Measurements from ENCODE around the gene PDE11A. TPM values are rescaled to one million over a fixed set of nuclear protein-coding genes. Genes with fewer than 3 reads are reported as not detected.
"Not testable (repeated sequence)": the region's sequence is repeated elsewhere in the genome, so short reads cannot be mapped to it uniquely, and the experiment has no call there.

The PDE11A gene
- total RNA-seq, 1 donor, result under 0.01 TPM

DNA sequence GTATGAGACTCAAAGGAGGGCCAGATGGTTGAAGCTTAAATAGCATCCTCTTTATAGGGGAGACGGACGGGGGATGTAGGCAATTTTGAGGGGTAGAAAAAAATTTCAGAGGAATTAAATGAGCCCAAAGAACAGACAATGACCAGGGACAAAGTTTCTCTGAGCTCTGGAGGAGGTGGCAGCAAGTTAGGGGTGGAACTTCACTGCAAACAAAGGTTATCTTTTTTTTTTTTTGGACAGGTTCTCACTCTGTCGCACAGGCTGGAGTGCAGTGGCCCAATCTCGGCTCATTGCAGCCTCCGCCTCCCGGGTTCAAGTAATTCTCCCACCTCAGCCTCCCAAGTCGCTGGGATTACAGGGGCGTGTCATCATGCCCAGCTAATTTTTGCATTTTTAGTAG, 195.6 kb downstream of the PDE11A start:
- Histone ChIP-seq H3K27me3 (ENCODE audit: insufficient read depth, low read length) (no peaks in the 10 kb centered on the region), H3K4me3 (ENCODE audit: low read length) (no peak overlapping the region), H3K4me1 (ENCODE audit: insufficient read depth, low read length) (no peaks in the 10 kb centered on the region), H3K9me3 (ENCODE audit: low read depth, low read length) (no peaks in the 10 kb centered on the region)

DNA sequence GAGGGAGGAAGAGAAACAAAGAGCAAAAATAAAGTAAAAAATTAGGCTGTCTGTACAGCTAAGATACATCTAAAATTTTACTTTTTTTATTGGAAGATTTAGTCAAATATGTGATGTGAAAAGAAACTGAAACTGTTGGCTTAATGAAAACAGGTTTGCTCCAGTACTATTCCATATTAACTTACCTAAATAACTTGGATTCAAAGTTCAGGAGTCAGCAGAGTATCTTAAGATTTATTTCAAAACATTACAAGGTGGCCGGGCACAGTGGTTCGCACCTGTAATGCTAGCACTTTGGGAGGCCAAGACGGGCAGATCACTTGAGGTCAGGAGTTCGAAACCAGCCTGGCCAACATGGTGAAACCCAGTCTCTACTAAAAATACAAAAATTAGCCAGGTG, 197.9 kb downstream of the PDE11A start:
- no peaks in the 10 kb centered on the region for H3K9me3 ChIP-seq (ENCODE audit: low read depth, low read length)
- H3K4me1 ChIP-seq (ENCODE audit: insufficient read depth, low read length), result no peaks in the 10 kb centered on the region
- H3K4me3 ChIP-seq (ENCODE audit: low read length), result no peak overlapping the region

DNA sequence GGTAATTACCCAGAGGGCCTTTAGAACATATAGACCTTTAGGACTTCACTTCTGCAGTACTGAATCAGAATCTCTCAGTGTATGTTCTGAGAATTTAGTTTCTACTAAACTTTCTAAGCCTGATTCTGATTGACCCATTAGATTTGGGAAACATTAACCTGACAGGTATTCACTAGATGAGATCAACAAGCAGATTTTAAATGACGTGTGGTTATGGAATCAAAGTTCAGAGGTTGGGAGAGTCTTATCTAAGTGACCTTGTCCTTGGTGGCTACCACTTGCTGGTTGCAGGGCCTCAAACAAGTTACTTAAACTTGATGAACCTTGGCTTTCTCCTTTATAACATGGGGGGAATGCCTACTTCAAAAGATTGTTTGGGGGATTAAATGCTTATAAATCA, 198.7 kb downstream of the PDE11A start:
- no peaks in the 10 kb centered on the region for H3K4me1 ChIP-seq (ENCODE audit: insufficient read depth, low read length)
- H3K9me3 ChIP-seq (ENCODE audit: low read depth, low read length), result no peaks in the 10 kb centered on the region
- H3K4me3 ChIP-seq (ENCODE audit: low read length), result no peak overlapping the region
- H3K27me3 ChIP-seq (ENCODE audit: insufficient read depth, low read length), result no peaks in the 10 kb centered on the region

More for the DNA sequence above, 197.9 kb downstream of the PDE11A start:
- H3K27me3 ChIP-seq (ENCODE audit: insufficient read depth, low read length), result no peaks in the 10 kb centered on the region

DNA sequence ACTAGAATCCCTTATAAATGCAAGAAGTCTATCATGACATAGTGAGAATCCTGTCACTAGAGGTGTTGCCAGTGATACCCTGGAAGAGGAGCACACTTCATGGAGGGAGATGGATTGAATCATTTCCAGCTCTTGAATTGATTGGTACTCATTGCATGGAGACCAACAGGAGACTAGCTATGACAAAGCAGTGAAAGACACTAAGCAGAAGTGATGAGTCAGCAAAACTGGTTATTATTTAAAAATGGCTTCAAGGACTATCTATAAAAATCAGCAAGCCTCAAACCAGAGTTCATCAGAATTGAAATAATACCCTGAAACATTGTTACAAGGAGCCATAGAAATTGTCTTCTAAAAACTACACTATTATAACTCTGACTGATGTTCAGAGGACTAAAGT, 200.3 kb downstream of the PDE11A start:
- H3K4me1 ChIP-seq (ENCODE audit: insufficient read depth, low read length), result no peaks in the 10 kb centered on the region
- H3K9me3 ChIP-seq (ENCODE audit: low read depth, low read length), result no peaks in the 10 kb centered on the region
- no peak overlapping the region for H3K4me3 ChIP-seq (ENCODE audit: low read length)
- H3K27me3 ChIP-seq (ENCODE audit: insufficient read depth, low read length), result no peaks in the 10 kb centered on the region

DNA sequence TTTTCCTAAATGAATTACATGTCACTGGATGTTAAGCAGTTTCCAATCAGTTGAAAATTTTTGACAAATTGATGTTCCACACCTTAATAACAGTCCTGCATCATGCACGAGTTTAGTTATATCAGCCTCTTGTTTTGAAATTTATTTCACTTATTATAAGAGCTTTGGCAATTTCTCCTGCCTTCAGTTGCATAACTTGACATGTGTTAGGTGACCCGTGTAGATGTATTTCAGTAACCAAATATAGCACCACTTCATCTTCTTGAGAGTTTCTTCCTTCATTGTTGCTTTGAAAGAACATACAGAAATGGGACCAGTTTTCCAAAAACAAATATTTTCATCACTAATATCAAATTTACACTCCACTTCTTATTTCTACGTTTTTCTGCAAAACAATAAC, 202.7 kb downstream of the PDE11A start:
- no peaks in the 10 kb centered on the region for H3K9me3 ChIP-seq (ENCODE audit: low read depth, low read length)

DNA sequence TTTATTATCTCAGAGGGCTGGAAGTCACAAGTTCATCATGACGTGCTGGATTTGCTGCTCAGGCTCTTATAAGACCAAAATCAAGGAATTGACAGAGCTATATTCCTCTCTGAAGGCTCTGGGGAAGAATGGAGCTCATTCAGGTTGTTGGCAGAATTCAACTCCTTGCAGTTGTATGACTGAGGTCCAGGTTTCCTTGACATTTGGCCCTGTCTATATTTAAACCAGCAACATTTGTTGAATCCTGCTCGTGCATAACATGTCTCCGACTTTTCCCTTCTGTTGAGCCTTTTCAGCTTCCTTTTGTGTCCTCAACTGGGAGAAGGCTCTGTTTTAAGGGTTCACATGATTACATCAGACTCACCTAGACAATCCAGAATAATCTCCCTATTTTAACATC, 203.4 kb downstream of the PDE11A start:
- Histone ChIP-seq H3K27me3 (ENCODE audit: insufficient read depth, low read length) (no peaks in the 10 kb centered on the region), H3K9me3 (ENCODE audit: low read depth, low read length) (no peaks in the 10 kb centered on the region), H3K4me1 (ENCODE audit: insufficient read depth, low read length) (no peaks in the 10 kb centered on the region), H3K4me3 (ENCODE audit: low read length) (no peak overlapping the region)

More for the DNA sequence above, 202.7 kb downstream of the PDE11A start:
- Histone ChIP-seq H3K4me3 (ENCODE audit: low read length) (no peak overlapping the region), H3K27me3 (ENCODE audit: insufficient read depth, low read length) (no peaks in the 10 kb centered on the region), H3K4me1 (ENCODE audit: insufficient read depth, low read length) (no peaks in the 10 kb centered on the region)

DNA sequence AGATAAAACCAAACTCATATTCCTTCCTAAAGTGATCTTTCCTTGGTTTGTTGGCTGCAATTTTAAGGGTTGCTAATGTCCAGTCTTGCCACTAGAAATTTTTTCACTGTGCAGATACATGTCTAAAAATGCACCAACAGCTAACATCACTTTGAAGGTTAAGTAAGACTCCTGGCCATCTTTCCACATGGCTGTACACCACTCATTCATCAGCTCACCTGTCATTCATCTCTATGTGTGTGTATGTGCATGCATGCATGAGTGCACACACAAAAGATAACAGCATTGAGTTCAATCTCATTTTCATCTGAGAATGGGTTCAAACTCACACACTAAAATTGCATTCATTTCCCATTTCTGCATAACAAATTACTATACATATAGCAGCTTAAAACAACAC, 203.8 kb downstream of the PDE11A start:
- no peaks in the 10 kb centered on the region for H3K4me1 ChIP-seq (ENCODE audit: insufficient read depth, low read length)
- no peaks in the 10 kb centered on the region for H3K27me3 ChIP-seq (ENCODE audit: insufficient read depth, low read length)
- no peaks in the 10 kb centered on the region for H3K9me3 ChIP-seq (ENCODE audit: low read depth, low read length)
- H3K4me3 ChIP-seq (ENCODE audit: low read length), result no peak overlapping the region

DNA sequence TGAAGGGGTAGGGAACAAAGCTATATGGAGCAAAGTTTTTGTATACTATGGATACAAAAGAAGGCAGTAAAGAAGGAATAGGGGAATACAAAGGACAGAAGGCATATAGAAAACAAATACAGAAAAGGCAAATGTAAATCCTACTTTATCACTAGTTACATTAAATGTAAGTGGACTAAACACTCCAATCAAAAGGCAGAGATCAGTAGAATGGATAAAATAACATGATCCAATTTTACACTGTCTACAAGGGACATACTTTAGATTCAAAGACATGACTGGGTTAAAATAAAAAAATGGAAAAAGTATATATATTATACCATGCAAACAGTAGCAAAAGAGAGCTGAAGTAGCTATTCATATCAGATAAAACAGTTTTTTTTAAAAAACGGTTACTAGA, 215.0 kb downstream of the PDE11A start:
- Histone ChIP-seq H3K9me3 (ENCODE audit: low read depth, low read length) (peaks cover 15% of the 10 kb centered on the region), H3K4me3 (ENCODE audit: low read length) (no peak overlapping the region)

DNA sequence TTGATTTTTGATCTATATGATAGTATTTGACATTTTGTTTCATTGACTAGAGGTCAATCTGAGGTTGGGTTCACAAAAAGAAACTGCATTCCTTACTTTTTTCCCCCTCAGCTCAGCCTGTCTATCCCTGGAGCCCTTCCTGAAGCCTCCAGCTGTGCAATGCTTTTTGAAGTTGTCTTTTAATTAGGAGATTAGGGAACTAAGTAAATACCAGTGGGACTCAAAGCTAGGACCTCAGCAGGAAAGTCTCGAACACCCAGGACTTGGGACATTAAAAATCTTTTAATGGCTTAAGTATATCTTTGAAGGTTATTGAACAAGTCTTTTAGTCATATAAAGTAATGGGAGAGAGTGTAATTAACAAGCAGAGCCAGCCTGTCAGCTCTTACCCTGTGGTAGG, 220.2 kb downstream of the PDE11A start:
- no peak overlapping the region for H3K4me3 ChIP-seq (ENCODE audit: low read length)
- peaks cover 11% of the 10 kb centered on the region for H3K9me3 ChIP-seq (ENCODE audit: low read depth, low read length)
- H3K4me1 ChIP-seq (ENCODE audit: insufficient read depth, low read length), result no peaks in the 10 kb centered on the region
- H3K27me3 ChIP-seq (ENCODE audit: insufficient read depth, low read length), result peaks cover 3% of the 10 kb centered on the region

More for the DNA sequence above, 215.0 kb downstream of the PDE11A start:
- Histone ChIP-seq H3K27me3 (ENCODE audit: insufficient read depth, low read length) (peaks cover 3% of the 10 kb centered on the region), H3K4me1 (ENCODE audit: insufficient read depth, low read length) (no peaks in the 10 kb centered on the region)

DNA sequence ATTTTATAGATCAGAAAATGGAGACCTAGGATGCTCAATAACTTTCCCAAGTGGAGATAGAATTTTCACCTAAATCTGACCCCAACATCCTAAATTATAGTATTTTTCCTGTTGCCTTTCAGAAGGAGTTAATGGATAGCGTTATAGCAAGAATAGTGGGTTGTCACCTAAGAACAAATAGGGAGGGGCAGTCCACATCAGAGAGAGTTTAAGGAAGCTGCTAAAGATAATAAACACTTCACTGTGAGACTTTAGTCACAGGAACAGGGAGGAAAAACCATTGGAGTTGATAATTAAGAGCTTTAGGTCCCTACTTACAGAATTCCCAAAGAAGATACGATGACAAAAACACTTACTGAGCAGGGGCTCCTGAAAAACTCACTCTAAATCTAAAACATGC, 229.4 kb downstream of the PDE11A start:
- Histone ChIP-seq H3K27me3 (ENCODE audit: insufficient read depth, low read length) (no peaks in the 10 kb centered on the region), H3K9me3 (ENCODE audit: low read depth, low read length) (no peaks in the 10 kb centered on the region), H3K4me3 (ENCODE audit: low read length) (no peak overlapping the region), H3K4me1 (ENCODE audit: insufficient read depth, low read length) (no peaks in the 10 kb centered on the region)

- Histone ChIP-seq H3K4me1 (ENCODE audit: insufficient read depth, low read length) (no peaks in the 10 kb centered on the region), H3K27me3 (ENCODE audit: insufficient read depth, low read length) (no peaks in the 10 kb centered on the region), H3K9me3 (ENCODE audit: low read depth, low read length) (no peaks in the 10 kb centered on the region), H3K4me3 (ENCODE audit: low read length) (no peak overlapping the region)
These were observed 230.3 kb downstream of the PDE11A start for GRCh38 chr2:177842243-177842642.

DNA sequence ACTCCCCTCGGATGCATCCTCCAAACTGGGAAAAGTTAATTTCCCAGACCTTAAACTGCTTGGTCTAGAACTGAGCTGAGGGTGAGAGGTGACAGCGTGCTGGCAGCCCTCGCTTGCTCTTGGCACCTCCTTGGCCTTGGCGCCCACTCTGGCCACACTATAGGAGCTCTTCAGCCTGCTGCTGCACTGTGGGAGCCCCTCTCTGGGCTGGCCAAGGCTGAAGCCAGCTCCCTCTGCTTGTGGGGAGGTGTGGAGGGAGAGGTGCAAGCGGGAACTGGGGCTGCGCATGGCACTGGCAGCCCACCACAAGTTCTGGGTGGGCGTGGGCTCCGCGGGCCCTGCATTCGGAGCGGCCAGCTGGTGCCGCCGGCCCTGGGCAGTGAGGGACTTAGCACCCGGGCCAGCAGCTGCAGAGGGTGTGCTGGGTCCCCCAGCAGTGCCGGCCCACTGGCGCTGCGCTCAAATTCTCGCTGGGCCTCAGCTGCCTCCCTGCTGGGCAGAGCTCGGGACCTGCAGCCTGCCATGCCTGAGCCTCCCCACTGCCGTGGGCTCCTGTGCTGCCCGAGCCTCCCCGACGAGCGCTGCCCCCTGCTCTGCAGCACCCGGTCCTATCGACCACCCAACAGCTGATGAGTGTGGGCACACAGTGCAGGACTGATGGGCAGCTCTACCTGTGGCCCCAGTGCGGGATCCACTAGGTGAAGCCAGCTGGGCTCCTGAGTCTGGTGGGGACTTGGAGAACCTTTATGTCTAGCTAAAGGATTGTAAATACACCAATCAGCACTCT, 237.0 kb downstream of the PDE11A start:
- H3K9me3 ChIP-seq (ENCODE audit: low read depth, low read length); H3K4me1 ChIP-seq (ENCODE audit: insufficient read depth, low read length); H3K4me3 ChIP-seq (ENCODE audit: low read length); H3K27me3 ChIP-seq (ENCODE audit: insufficient read depth, low read length): not testable (repeated sequence)

GRCh38 chr2:177832611-177833433, 239.8 kb downstream of the PDE11A start:
- Histone ChIP-seq H3K4me1 (ENCODE audit: insufficient read depth, low read length) (no peaks in the 10 kb centered on the region), H3K9me3 (ENCODE audit: low read depth, low read length) (no peaks in the 10 kb centered on the region), H3K4me3 (ENCODE audit: low read length) (no peak overlapping the region), H3K27me3 (ENCODE audit: insufficient read depth, low read length) (no peaks in the 10 kb centered on the region)

- no peak overlapping the region for H3K4me3 ChIP-seq (ENCODE audit: low read length)
- no peaks in the 10 kb centered on the region for H3K4me1 ChIP-seq (ENCODE audit: insufficient read depth, low read length)
- H3K9me3 ChIP-seq (ENCODE audit: low read depth, low read length), result no peaks in the 10 kb centered on the region
- H3K27me3 ChIP-seq (ENCODE audit: insufficient read depth, low read length), result no peaks in the 10 kb centered on the region
These were observed 241.6 kb downstream of the PDE11A start for GRCh38 chr2:177830881-177831386.

DNA sequence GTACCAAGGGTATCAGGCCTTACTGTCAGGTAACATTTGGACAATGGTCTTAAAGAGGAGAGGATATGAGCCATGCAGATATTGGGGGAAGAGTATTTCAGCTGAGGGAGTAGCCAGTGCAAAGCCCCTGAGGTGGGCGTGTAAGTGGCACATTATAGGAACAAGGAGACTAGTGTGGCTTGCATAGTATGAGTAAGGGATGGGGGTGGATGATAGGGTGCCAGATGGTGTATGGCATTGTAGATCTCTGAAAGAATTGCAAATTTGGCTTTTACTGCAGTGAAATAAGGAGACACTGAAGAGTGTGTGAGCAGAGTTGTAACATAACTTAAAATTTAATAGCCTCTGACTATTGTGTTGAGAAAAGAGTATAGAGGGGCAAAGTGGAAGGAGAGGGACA, 244.0 kb downstream of the PDE11A start:
- Histone ChIP-seq H3K27me3 (ENCODE audit: insufficient read depth, low read length) (no peaks in the 10 kb centered on the region), H3K4me1 (ENCODE audit: insufficient read depth, low read length) (no peaks in the 10 kb centered on the region), H3K9me3 (ENCODE audit: low read depth, low read length) (no peaks in the 10 kb centered on the region), H3K4me3 (ENCODE audit: low read length) (no peak overlapping the region)
